IMR-90 (cell line): ENCODE data around the gene SPPL3.

Experiments used
- BHLHE40 ChIP-seq: fragments of 150-350 bp; IDR thresholded peaks from 2 replicates; pipeline ENCODE4 v1.6.1; 2016; ENCODE audit warnings: mild to moderate bottlenecking, low read depth, low read length
- CEBPB ChIP-seq: IDR thresholded peaks from 2 replicates; pipeline ENCODE4 v1.6.1; 2012; ENCODE audit warnings: low read depth, low read length, improper control_type of control experiment
- ELK1 ChIP-seq: fragments of 150-350 bp; IDR thresholded peaks from 2 replicates; pipeline ENCODE4 v1.6.1; 2016; ENCODE audit warnings: low read depth, mild to moderate bottlenecking, low read length, moderate library complexity, borderline replicate concordance
- MAFK ChIP-seq: IDR thresholded peaks from 2 replicates; pipeline ENCODE4 v1.6.1; 2012; ENCODE audit warnings: low read depth, low read length, improper control_type of control experiment
- MXI1 ChIP-seq: IDR thresholded peaks from 2 replicates; pipeline ENCODE4 v1.6.1; 2012; ENCODE audit warnings: low read depth, mild to moderate bottlenecking, low read length, moderate library complexity, borderline replicate concordance
- POLR2A ChIP-seq: IDR thresholded peaks from 2 replicates; pipeline ENCODE4 v1.6.1; 2012; ENCODE audit warnings: mild to moderate bottlenecking, low read depth, low read length
- RAD21 ChIP-seq: IDR thresholded peaks from 2 replicates; pipeline ENCODE4 v1.6.1; 2012; ENCODE audit warnings: low read length, improper control_type of control experiment
- SMC3 ChIP-seq: fragments of 150-350 bp; IDR thresholded peaks from 2 replicates; pipeline ENCODE4 v1.6.1; 2016; ENCODE audit warnings: low read depth, mild to moderate bottlenecking, antibody characterized with exemption, low read length, moderate library complexity
- TF ChIP-seq, protein P1 (sequence below): conservative IDR thresholded peaks from 2 replicates; pipeline ENCODE4 v1.5.1; 2012; ENCODE audit warnings: mild to moderate bottlenecking, low read depth, low read length, improper control_type of control experiment

DNA sequence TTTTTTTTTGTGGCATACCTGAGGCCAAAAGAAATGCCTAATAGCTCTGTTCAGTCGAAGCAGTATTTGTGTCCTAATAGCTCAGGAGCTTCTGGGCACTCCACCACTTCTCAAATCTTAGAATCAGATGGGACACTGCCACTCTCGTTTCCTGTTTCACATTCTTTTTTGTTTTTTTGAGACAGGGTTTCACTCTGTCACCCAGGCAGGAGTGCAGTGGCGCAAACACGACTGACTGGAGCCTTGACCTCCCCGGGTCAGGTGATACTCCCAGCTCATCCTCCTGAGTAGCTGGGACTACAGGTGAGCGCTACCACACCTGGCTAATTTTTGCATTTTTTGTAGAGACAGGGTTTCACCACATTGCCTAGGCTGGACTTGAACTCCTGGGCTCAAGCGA, 52.7 kb downstream of the SPPL3 start:
- TF ChIP-seq, protein P1, sequence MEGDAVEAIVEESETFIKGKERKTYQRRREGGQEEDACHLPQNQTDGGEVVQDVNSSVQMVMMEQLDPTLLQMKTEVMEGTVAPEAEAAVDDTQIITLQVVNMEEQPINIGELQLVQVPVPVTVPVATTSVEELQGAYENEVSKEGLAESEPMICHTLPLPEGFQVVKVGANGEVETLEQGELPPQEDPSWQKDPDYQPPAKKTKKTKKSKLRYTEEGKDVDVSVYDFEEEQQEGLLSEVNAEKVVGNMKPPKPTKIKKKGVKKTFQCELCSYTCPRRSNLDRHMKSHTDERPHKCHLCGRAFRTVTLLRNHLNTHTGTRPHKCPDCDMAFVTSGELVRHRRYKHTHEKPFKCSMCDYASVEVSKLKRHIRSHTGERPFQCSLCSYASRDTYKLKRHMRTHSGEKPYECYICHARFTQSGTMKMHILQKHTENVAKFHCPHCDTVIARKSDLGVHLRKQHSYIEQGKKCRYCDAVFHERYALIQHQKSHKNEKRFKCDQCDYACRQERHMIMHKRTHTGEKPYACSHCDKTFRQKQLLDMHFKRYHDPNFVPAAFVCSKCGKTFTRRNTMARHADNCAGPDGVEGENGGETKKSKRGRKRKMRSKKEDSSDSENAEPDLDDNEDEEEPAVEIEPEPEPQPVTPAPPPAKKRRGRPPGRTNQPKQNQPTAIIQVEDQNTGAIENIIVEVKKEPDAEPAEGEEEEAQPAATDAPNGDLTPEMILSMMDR: no peak
- TF ChIP-seq ELK1: no peak
- no peak for TF ChIP-seq CEBPB
- TF ChIP-seq RAD21: no peak
- no peak for TF ChIP-seq SMC3
- TF ChIP-seq BHLHE40: no peak
- no peak for TF ChIP-seq POLR2A
- TF ChIP-seq MAFK: no peak
- no peak for TF ChIP-seq MXI1
